ENCODE results near the gene LPAR5.

DNA sequence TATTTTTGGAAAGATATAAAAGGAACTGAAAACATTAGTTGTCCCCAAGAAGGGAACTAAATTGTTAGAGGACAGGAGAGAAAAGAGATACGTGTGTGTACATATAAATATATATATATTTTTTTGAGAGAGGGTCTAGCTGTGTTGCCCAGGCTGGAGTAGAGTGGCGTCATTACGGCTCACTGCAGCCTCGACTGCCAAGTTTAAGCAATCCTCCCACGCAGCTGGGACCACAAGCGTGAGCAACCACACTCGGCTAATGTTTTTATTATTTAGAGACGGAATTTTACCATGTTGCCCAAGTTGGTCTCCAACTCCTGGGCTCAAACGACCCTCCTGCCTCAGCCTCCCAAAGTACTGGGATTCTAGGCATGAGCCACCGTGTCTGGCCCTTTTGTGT lies 51.5 kb downstream of the LPAR5 start:
- TF ChIP-seq, protein P1, sequence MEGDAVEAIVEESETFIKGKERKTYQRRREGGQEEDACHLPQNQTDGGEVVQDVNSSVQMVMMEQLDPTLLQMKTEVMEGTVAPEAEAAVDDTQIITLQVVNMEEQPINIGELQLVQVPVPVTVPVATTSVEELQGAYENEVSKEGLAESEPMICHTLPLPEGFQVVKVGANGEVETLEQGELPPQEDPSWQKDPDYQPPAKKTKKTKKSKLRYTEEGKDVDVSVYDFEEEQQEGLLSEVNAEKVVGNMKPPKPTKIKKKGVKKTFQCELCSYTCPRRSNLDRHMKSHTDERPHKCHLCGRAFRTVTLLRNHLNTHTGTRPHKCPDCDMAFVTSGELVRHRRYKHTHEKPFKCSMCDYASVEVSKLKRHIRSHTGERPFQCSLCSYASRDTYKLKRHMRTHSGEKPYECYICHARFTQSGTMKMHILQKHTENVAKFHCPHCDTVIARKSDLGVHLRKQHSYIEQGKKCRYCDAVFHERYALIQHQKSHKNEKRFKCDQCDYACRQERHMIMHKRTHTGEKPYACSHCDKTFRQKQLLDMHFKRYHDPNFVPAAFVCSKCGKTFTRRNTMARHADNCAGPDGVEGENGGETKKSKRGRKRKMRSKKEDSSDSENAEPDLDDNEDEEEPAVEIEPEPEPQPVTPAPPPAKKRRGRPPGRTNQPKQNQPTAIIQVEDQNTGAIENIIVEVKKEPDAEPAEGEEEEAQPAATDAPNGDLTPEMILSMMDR (conservative IDR thresholded peaks at IDR 0.05; ENCODE audit: low read length) = no peak
- TF ChIP-seq EZH2phosphoT487 (IDR thresholded peaks at IDR 0.05; ENCODE audit: borderline replicate concordance, low read depth, low read length) = no peak
